Stimulated activated CD8-positive, alpha-beta memory T cell treated with anti-CD3 and anti-CD28 coated beads, Interleukin-15, amount 100 ng/mL, for 48 hours (primary cell): ENCODE measurements around the gene ZSCAN5C.
"Not testable (repeated sequence)": the region's sequence is repeated elsewhere in the genome, so short reads cannot be mapped to it uniquely, and the experiment has no call there.

Experiments
- DNase-seq, 2 donors: peaks; one replicate each; pipeline ENCODE4 v3.0.0-alpha.2; 2020; ENCODE audit warnings: low read depth in 2 of 2

Gene ZSCAN5C, protein sequence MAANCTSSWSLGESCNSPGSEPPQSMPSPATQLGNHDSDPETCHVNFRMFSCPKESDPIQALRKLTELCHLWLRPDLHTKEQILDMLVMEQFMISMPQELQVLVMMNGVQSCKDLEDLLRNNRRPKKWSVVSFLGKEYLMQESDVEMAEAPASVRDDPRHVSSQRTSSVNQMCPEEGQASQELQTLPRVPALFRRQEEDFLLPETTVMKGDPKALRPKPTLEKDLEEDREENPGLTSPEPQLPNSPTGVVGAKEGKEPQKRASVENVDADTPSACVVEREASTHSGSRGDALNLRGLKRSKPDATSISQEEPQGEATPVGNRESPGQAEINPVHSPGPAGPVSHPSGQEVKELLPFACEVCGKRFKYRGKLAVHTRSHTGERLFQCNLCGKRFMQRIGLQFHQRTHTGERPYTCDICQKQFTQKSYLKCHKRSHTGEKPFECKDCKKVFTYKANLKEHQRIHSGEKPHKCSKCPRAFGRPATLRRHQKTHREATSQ

DNA sequence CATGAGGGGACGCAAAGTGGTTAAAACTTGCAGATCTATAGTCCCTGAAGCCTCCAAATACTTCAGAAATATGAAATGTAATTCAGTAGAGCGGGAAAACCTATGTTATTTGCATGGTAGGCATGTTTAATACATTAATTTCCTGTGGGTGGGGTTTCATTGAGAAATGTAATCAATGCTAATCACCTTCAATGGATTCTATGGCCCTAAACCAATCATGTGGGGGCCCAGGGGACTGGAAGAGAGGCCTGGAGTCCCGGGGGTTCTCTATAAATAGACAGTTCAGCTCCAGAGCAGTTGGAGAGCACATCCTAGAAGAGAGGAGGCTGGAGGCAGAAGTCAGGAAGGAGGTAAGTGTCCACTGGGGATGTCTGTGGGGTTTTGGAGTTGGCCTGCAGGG, at the start of gene ZSCAN5C:
Gene ZSCAN5C (plus strand): TSS at position 301 of the 400 bp plus-strand sequence. CDS start 3,641 bp downstream, outside the sequence.
- DNase-seq: no peak

DNA sequence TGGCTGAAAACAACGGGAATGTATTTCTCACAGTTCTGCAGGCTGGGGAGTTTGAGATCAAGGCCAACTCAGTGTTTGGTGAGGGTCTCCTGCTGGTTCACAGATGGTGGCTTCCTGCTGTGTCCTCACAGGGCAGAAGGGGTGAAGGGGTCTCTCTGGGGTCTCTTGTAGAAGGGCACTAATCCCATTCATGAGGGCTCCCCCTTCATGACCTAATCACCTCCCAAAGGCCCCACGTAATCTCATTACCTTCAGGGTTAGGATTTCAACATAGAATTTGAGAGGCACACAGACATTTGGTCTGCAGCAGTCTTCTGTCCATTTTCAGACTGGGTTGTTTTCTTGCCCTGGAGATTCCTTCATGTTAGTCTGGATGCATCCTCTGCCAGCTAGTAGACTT, 49.4 kb upstream of the ZSCAN5C start:
- no peak for DNase-seq

DNA sequence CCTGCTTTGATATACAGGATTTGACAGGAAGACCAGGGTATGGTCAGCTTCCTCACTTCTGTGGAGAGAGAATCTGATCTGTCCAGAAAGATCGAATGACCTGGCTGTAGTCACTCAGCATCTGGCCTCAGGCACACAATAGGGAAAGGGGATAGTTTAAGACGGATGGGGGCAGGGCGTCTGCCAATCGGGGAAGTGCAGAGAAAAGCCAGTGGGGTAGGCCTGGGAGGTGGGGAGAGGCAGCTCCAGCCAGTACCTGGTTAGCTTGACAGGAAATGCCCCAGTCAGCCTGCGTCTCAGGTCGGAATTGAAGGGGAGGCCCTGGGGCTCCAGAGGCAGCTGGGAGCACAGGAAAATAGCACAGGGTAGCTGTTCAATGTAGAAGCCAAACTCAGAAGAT, 48.6 kb upstream of the ZSCAN5C start:
- DNase-seq: no peak

DNA sequence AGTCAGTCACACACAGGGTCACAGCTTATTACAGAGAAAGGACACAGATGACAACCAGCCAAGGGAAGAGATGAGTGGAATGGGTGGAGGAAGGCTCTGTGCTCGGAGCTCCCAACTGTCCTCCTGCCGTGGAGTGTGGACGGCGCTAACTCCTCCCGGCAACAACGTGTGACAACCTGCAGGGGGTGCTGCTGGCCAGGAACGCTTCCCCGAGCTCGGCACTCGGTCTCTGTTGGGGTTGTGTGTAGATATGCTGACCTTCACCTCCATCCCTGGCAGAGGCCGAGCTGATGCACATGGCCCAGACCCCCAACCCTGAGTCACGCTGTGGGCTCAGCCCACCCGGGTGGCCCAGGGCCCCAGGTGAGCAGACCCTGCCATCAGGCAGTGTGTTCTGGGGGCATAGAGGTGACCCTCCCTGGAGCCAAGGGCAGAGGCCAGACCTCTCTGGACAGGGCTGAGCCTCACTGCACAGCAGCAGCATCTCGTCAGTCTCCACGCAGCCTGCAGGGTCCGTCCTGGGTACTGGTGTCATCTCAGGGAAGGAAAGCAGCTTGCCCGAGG, 46.9 kb upstream of the ZSCAN5C start:
- DNase-seq: no peak

DNA sequence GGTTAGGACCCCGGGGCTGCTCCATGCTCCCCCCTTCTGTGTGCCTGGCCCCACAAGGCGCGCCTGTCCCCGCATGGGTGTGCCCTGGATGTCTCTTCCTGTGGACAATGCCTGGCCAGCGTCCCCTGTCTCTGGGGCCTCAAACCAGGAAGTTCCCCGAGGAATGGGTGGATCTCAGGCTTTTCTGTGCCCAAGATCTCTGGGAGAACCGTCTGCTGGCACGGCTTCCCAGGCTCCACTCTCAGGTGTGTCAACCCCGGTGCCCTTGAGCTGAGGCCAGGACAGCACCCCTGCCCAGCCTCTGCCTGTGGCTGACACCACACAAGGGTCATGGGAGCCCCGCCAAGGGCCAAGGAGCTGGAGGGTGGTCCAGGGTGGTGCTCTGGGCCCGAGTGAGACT, 45.3 kb upstream of the ZSCAN5C start:
- no peak for DNase-seq

DNA sequence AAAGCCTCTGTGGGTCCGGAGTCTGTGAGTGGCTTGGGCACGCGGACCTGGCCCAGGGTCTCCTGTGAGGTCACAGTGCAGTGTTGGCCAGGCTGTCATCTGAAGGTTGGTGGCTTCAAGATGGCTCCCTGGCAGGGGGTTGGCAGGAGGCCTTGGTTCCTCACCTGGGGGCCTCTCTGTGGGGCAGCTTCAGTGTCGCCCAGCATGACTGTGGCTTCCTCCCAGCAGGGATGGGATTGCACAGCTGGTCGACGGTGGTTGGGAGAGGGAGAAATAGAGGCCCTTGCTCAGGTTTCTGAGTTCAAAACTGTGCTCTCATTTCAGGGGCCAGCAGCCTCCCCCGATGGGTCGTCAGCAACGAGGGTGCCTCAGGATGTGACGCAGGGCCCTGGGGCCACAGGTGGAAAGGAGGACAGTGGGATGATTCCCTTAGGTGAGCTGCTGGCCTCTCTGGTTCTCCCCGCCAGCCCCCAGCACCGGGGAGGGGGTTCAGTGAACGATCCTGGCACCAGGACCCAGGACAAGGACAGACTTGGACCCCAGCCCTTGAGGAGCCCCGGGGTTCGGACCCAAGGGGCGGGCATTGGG, 43.8 kb upstream of the ZSCAN5C start:
- no peak for DNase-seq

DNA sequence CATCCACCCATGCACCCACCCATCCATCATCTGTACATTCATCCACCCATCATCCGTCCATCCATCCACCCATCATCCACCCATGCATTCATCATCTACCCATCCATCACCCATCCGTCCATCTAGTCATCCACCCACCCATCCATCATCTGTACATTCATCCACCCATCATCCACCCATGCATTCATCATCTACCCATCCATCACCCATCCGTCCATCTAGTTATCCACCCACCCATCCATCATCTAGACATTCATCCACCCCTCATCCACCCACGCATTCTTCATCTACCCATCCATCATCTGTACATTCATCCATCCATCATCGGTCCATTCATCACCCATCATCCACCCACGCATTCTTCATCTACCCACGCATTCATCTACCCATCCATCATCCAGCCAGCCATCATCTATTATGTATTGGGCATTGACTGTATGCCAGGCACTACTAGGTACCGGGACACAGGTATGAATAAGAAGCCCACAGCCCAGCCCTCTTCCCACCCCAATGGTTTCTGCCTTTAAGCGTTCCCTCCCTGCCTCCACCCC, 43.0 kb upstream of the ZSCAN5C start:
- no peak for DNase-seq

DNA sequence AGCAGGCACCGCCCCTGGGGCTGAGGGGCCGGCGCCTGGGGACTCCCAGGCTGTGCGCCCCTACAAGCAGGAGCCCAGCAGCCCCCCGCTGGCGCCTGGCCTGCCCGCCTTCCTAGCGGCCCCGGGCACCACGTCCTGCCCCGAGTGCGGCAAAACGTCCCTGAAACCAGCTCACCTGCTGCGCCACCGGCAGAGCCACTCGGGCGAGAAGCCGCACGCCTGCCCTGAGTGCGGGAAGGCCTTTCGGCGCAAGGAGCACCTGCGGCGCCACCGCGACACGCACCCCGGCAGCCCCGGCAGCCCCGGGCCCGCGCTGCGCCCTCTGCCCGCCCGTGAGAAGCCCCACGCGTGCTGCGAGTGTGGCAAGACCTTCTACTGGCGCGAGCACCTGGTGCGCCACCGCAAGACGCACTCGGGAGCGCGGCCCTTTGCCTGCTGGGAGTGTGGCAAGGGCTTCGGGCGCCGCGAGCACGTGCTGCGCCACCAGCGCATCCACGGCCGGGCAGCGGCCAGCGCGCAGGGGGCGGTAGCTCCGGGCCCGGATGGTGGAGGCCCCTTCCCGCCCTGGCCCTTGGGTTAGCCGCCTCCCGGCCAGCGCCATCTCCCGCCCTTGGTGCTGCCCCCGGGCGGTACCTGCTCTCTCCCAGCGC, 42.3 kb upstream of the ZSCAN5C start:
- DNase-seq: no peak

DNA sequence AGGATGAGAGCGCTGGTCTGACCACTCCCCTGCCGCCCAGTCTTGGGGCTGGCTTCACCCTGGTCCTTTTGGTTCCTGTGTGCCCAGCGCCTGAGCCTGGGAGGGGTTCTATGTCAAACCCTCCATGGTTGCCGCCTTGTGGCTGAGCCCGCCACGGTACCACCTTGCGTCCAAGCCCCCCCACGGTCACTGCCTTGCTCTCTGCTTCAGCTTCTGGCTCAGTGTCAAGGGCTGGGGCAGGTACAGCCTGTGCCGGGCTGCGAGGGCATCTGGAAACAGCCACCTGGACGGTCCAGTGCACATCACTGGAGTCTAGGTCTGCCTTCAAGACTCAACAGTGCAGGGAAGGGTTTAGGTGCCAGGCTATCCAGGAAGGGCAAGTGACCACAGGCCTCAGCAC, 40.5 kb upstream of the ZSCAN5C start:
- DNase-seq: no peak

DNA sequence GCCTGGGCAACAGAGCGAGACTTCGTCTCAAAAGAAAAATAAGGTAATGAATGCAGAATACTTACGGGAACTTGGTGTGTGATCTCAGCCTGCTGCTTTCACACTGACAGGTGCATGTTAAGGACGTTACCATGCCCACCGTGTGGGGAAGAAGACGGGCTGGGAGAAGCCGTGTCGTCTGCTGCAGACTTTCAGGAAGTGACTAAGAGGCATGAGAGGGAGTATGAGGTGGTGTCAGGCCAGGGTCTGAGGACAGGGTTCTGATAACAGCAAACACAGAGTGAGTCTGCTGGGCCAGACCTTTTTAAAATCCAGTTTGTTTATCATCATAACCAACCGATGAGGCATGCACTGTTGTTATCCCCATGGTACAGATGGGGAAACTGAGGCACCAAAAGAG, 39.8 kb upstream of the ZSCAN5C start:
- no peak for DNase-seq

DNA sequence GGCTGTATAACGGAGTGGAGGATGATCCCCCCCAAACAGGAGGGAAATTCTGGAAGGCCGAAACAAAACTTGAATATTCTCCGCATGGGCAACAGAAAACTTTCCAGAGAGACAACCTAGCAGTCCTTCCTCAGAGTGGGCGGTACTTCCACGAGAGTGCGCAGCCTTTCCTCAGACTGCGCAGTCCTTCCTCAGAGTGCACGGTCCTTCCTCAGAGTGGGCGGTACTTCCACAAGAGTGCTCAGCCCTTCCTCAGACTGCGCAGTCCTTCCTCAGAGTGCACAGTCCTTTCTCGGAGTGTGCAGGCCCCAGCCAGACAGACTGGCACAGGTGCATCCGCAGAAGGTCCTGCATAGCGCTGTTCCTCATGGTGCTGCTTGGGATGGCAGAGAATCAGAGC, 39.0 kb upstream of the ZSCAN5C start:
- DNase-seq: no peak

DNA sequence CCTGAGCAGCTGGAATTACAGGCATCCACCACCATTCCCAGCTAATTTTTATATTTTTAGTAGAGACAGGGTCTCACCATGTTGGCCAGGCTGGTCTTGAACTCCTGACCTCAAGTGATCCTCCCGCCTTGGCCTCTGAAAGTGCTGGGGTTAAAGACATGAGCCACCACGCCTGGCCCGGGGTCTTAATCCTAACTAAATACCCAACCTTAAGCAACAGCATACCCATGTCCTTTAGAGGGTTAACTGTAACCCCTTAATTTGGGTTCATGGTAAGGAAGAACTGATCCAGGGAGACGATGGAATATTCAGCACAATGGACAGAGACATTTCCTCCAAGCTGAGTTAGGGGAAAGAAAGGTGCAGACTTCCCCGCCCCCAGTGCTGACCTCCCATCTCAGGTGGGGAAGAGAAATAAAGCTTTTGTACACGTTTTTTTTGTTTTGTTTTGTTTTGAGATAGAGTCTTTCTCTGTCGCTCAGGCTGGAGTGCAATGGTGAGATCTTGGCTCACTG, 35.0 kb upstream of the ZSCAN5C start:
- no peak for DNase-seq

DNA sequence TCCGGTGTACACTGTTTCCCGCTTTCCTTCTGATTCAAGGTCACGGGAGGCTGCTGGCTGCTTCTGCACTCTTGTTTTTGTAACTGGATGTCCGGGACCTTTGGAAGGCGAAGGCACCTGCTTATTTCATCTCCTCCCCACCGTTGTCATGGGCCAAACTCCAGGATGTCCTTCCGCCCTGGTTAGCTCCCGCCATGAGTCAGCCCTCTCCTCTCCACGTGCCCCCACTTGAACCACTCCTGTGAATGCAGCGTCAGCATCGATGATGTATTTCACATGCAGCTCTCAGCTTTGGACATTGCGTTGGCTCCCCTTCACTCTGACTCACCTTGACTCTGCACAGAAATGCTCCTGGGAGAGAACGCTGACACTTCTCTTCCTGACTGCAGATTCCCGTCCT, 31.8 kb upstream of the ZSCAN5C start:
- no peak for DNase-seq

DNA sequence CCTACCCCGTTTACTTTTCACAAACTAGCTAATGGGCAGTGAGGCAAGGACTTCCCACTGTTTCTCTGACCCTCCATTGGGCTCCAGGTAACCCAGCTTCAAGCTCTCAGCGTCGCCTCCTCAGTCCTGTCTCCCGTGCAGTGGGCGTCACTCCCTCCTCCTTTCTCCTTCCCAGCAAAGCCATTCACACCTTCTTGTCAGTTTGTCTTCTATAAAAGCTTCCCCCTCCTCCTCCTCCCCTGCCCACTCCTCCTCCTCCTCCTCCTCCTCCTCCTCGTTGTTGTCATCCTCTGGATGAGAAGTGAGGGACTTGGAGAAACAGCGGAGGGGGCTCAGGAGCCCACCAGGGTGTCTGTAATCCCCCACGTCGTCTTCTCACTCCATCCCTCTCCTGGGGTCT, 28.0 kb upstream of the ZSCAN5C start:
- DNase-seq: no peak

DNA sequence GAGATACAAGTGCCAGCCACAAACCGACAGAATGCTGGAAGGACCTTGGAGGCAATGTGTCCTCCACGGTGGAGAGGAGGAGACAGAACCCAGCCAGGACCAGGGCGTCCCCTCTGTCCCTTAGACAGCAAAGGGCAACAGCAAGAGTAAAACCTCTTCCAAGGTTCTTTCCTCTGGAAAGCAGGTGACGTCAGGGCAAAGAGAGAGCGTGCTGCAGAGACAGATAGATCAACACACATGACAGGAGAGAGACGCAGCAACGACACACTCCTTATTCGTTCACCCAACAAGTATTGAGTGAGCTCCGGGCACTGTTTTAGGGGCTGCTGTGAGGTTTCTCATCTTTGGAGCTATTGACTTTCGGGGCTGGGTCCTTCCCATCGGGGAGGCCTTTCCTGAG, 27.5 kb upstream of the ZSCAN5C start:
- DNase-seq: no peak

DNA sequence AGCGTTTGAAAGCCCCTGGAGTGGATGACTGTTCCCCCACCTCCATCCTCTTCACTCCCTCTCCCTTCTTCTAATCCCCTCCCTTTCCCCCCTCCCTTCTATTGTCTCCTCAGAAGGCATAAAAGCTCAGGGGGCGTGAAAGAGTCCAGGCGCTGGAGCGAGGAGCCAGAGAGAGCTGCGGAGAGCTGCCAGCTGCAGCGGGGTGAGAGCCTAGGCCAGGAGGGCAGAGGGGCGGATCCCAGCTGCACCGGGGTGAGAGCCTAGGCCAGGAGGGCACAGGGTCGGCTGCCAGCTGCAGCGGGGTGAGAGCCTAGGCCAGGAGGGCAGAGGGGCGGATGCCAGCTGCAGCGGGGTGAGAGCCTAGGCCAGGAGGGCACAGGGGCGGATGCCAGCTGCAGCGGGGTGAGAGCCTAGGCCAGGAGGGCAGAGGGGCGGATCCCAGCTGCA, 26.2 kb upstream of the ZSCAN5C start, which contains the start of gene GALP:
Gene GALP (plus strand): TSS at position 148 of the 447 bp plus-strand sequence. CDS start 1,101 bp downstream, outside the sequence.
- not testable (repeated sequence) for DNase-seq

DNA sequence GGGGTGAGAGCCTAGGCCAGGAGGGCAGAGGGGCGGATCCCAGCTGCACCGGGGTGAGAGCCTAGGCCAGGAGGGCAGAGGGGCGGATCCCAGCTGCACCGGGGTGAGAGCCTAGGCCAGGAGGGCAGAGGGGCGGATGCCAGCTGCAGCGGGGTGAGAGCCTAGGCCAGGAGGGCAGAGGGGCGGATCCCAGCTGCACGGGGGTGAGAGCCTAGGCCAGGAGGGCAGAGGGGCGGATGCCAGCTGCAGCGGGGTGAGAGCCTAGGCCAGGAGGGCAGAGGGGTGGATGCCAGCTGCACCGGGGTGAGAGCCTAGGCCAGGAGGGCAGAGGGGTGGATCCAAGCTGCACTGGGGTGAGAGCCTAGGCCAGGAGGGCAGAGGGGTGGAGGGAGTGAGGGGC, 25.8 kb upstream of the ZSCAN5C start:
- not testable (repeated sequence) for DNase-seq

DNA sequence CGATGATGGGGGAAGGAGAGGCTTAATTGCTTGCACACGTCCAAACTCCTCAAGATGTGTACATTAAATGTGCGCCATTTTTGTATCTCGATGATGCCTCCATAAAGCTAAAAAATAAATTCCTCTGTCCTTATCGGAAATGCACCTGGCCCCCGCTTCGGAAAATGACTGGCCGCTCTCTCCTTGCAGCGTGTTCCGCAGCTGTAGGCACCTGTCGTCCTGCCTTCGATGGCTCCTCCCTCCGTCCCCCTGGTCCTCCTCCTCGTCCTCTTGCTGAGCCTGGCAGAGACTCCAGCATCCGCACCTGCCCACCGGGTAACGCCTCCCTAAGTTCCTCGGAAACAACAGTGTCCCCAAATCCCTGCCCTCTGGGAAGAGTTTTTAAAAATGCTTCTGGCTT, 25.2 kb upstream of the ZSCAN5C start:
- DNase-seq: no peak

DNA sequence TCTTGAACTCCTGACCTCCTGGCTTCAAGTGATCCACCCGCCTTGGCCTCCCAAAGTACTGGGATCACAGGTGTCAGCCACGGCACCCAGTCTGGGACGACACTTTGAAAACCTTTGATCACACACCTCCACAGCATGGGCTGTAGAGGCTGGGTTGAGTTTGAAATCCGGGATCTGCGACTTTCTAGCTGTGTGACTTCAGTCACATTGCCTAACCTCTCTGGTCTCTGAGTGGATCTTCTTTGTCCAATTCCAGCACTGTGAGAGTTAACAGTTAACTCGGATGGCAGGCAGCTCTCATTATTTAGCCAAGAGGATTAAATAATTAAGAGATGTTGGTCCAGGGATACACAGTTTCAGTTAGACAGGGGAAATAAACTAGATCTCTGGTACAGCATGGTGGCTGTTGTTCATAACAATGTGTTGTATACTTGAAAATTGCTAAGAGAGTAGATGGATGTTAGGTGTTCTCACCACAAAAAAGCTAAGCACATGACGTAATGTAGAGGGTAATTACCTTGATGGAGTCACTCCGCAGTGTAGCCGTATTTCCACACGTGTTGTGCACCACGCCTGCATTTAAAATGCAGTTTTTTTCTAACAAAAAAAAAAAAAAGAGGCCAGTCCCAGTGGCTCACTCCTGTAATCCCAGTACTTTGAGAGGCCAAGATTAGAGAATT, 24.4 kb upstream of the ZSCAN5C start:
- no peak for DNase-seq

DNA sequence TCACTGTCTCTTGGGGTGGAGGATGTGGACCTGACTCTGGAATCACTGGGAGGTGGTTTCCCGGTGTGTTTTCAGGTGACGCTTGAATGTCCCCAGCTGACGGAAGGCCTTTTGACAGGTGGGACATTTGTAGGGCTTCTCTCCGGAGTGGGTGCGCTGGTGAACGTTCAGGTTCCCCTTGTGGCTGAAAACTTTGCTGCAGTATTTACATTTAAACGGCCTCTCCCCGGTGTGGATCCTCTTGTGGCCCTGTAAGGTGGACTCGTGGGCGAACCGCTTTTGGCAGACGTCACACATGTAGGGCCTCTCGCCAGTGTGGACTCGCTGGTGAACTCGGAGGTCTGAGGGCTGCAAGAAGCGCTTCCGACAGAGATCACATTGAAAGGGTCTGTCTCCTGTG, 12.3 kb upstream of the ZSCAN5C start:
- no peak for DNase-seq

DNA sequence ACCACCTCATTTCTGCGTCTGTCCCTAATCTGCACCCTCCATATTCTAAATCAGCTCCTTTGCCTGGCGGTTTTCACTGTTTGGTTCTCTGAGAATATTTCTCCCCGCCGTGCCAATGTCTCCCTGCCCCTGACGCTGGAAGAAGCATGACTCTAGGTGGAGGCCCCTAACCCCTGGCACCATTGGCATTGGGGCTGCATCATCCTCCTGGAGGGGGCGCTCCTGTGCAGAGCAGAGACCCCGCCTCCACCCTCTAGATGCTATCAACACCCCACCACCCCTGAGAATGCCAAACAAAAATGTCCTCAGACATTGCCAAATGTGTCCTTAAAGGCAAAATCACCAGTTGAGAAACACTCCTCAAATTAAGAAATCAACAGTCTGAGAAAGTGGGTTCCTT, 11.0 kb upstream of the ZSCAN5C start:
- DNase-seq: no peak
